BE2C (cell line): Measurements from ENCODE around the gene TBCCD1.
A peak's percentile ranks its signal among the peaks of the same experiment; 100 is the strongest.
"Not testable (repeated sequence)": the region's sequence is repeated elsewhere in the genome, so short reads cannot be mapped to it uniquely, and the experiment has no call there.

Experiments
- DNase-seq: peaks from one replicate; pipeline ENCODE4 v3.0.0-alpha.2; 2020
- H3K27me3 ChIP-seq: fragments of 250-450 bp; sonication (Bioruptor Pico); 2 replicates; pipeline ENCODE4 v1.5.1; 2020; ENCODE audit warnings: mild to moderate bottlenecking
- H3K36me3 ChIP-seq: fragments of 250-450 bp; sonication (Bioruptor Pico); 2 replicates; pipeline ENCODE4 v1.5.1; 2020; ENCODE audit warnings: mild to moderate bottlenecking
- H3K4me1 ChIP-seq: fragments of 250-450 bp; sonication (Bioruptor Pico); 2 replicates; pipeline ENCODE4 v1.5.1; 2020
- H3K4me3 ChIP-seq: 2 replicates; pipeline ENCODE4 v1.5.1; 2011; ENCODE audit warnings: low read depth, low read length
- H3K9me3 ChIP-seq: fragments of 250-450 bp; sonication (Bioruptor Pico); 2 replicates; pipeline ENCODE4 v1.5.1; 2020
- TF ChIP-seq, protein P1 (sequence below): IDR thresholded peaks from 2 replicates; pipeline ENCODE4 v1.5.1; 2012; ENCODE audit warnings: mild to moderate bottlenecking, low read depth, low read length

The TBCCD1 gene

GRCh38 chr3:186590580-186591295 lies 23.6 kb upstream of the TBCCD1 start:
- Histone ChIP-seq H3K9me3 (no peaks in the 10 kb centered on the region), H3K4me1 (no peaks in the 10 kb centered on the region), H3K4me3 (no peak overlapping the region), H3K27me3 (no peaks in the 10 kb centered on the region), H3K36me3 (peaks cover 5% of the 10 kb centered on the region)
- TF ChIP-seq, protein P1, sequence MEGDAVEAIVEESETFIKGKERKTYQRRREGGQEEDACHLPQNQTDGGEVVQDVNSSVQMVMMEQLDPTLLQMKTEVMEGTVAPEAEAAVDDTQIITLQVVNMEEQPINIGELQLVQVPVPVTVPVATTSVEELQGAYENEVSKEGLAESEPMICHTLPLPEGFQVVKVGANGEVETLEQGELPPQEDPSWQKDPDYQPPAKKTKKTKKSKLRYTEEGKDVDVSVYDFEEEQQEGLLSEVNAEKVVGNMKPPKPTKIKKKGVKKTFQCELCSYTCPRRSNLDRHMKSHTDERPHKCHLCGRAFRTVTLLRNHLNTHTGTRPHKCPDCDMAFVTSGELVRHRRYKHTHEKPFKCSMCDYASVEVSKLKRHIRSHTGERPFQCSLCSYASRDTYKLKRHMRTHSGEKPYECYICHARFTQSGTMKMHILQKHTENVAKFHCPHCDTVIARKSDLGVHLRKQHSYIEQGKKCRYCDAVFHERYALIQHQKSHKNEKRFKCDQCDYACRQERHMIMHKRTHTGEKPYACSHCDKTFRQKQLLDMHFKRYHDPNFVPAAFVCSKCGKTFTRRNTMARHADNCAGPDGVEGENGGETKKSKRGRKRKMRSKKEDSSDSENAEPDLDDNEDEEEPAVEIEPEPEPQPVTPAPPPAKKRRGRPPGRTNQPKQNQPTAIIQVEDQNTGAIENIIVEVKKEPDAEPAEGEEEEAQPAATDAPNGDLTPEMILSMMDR = no peak
- no peak for DNase-seq

DNA sequence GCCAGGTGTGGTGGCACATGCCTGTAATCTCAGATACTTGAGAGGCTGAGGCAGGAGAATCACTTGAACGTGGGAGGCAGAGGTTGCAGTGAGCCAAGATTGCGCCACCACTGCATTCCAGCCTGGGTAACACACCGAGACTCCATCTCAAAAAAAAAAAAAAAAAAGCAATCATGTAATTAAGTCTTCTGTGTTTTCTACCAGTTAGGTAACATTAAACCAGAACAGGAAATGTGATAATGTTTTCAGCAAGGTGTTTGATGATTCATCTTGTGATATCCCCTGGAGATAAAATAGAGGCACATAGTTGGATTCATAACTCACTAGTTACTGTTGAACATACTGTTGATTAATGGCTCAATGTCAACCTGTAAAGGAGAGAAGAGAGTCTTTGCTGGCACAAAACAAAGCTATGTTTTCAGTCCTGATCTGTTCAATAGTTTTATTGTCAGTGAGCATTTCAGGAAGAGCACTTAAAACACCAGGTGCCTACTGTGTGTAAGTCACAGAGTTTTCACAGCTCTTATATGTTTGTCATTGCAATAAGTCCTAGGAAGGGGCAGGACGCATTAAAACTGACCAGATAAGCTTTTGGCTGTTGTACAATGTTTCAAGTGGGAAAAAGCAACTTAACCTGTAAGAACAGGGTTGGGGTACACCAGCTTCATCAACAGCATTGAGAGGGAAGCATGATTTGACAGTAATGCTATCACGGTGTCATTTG lies 22.9 kb upstream of the TBCCD1 start:
- DNase-seq = no peak
- Histone ChIP-seq H3K9me3 (no peaks in the 10 kb centered on the region), H3K27me3 (no peaks in the 10 kb centered on the region), H3K4me1 (no peaks in the 10 kb centered on the region), H3K4me3 (no peak overlapping the region), H3K36me3 (peaks cover 12% of the 10 kb centered on the region)
- TF ChIP-seq, protein P1 = no peak

DNA sequence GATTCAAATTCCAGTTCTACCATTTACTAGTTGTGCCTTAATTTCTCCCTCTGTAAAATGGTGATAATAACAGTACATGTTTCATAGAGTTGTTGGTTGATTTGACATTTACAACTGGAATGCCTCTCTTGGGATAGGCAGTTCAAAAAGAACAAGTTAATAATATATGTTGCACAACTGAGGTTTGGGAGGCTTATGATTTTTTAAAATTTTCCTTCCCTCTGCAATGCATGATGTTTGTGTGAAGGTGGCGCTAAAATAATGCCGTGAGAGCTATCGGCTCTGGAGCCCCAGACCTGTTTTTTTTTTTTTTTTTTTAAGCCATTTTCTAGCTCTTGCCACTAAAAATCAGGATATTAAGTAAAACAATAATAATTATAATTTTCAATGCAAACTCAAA lies 22.0 kb upstream of the TBCCD1 start:
- H3K4me1 ChIP-seq = no peaks in the 10 kb centered on the region
- H3K4me3 ChIP-seq = no peak overlapping the region
- no peak for DNase-seq
- TF ChIP-seq, protein P1 = peak; percentile 56
- H3K27me3 ChIP-seq = no peaks in the 10 kb centered on the region
- H3K36me3 ChIP-seq = peaks cover 21% of the 10 kb centered on the region
- H3K9me3 ChIP-seq = no peaks in the 10 kb centered on the region

GRCh38 chr3:186588632-186589031 lies 21.5 kb upstream of the TBCCD1 start:
- DNase-seq = no peak
- Histone ChIP-seq H3K4me3 (no peak overlapping the region), H3K27me3 (no peaks in the 10 kb centered on the region), H3K4me1 (no peaks in the 10 kb centered on the region), H3K36me3 (peaks cover 26% of the 10 kb centered on the region), H3K9me3 (no peaks in the 10 kb centered on the region)
- TF ChIP-seq, protein P1 = no peak

- Histone ChIP-seq H3K27me3 (no peaks in the 10 kb centered on the region), H3K9me3 (no peaks in the 10 kb centered on the region), H3K4me3 (no peak overlapping the region), H3K36me3 (peaks cover 41% of the 10 kb centered on the region), H3K4me1 (no peaks in the 10 kb centered on the region)
- TF ChIP-seq, protein P1 = no peak
- DNase-seq = no peak
These were observed 20.0 kb upstream of the TBCCD1 start for GRCh38 chr3:186587183-186587582.

- not testable (repeated sequence) for H3K4me1 ChIP-seq, H3K27me3 ChIP-seq, H3K9me3 ChIP-seq, H3K4me3 ChIP-seq, DNase-seq
- H3K36me3 ChIP-seq = peaks cover 48% of the 10 kb centered on the region
These were observed 19.1 kb upstream of the TBCCD1 start for GRCh38 chr3:186586245-186586644.
